Measurements from ENCODE around the gene ZNF565. TPM values are rescaled to one million over a fixed set of nuclear protein-coding genes. Genes with fewer than 3 reads are reported as not detected.
A peak's percentile ranks its signal among the peaks of the same experiment; 100 is the strongest.
"Not testable (repeated sequence)": the region's sequence is repeated elsewhere in the genome, so short reads cannot be mapped to it uniquely, and the experiment has no call there.

Gene ZNF565
- total RNA-seq, 1 donor from 2014 or later: 4.4 TPM

DNA sequence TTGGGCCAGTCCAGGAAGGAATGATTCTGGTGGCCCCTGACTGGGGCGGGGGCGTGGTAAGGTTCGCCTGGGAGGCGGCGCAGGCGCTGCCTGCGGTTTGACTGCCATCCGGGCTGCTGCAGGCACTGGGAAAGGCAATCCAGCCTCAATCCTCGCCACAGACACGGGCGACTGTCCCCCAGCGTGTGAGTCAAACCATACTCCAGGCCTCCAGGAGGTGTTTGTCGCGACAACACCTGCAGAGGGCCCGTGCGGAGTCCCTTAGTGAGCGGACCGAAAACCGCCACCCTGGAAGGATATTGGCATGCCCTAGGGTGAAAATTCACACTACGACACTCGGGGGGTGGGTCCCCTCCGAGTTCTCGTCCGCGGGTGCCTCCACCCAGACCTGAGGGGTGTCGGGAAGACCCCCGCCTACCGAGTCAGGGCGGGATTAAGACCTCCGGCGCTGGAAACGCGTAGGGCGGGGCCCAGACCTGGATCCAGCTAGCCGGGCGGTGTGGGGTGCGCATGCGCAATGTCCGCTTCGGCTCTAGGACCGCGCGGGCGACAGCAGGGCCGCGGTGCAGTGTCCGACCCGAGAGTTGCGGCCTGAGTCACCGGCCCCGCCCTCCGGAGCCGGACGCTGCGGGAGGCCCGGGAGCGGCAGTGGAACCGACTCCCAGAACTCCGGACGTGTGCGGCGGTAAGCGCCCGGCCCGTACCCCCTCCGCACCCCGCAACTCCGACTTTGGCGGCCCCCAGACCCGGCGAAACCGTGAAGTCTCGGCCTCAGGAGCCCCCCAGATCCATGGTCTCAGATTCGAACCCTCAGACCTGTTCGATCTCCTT is 74.8 kb downstream of the ZNF565 start, which contains the start of gene CAPNS1:
CAPNS1 (plus strand) TSS at position 594 of the 831 bp plus-strand sequence. CDS start 946 bp downstream, outside the sequence.
- Histone ChIP-seq H3K27me3 (ENCODE audit: low read depth) (no peaks in the 10 kb centered on the region), H3K4me3 (peak within 1 kb of the TSS; percentile 86), H3K9me3 (replicated peaks) (no peaks in the 10 kb centered on the region), H3K36me3 (peaks cover 30% of the 10 kb centered on the region), H3K27ac (replicated peaks) (peak within 1 kb of the TSS; percentile 98), H3K4me1 (peaks cover 43% of the 10 kb centered on the region)
- TF ChIP-seq, protein P1, sequence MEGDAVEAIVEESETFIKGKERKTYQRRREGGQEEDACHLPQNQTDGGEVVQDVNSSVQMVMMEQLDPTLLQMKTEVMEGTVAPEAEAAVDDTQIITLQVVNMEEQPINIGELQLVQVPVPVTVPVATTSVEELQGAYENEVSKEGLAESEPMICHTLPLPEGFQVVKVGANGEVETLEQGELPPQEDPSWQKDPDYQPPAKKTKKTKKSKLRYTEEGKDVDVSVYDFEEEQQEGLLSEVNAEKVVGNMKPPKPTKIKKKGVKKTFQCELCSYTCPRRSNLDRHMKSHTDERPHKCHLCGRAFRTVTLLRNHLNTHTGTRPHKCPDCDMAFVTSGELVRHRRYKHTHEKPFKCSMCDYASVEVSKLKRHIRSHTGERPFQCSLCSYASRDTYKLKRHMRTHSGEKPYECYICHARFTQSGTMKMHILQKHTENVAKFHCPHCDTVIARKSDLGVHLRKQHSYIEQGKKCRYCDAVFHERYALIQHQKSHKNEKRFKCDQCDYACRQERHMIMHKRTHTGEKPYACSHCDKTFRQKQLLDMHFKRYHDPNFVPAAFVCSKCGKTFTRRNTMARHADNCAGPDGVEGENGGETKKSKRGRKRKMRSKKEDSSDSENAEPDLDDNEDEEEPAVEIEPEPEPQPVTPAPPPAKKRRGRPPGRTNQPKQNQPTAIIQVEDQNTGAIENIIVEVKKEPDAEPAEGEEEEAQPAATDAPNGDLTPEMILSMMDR (IDR thresholded peaks at IDR 0.05; ENCODE audit: borderline replicate concordance): peak; percentile 39
- DNase-seq: peak; percentile 99
- intact Hi-C loops (cut with micrococcal nuclease): no loop called here

DNA sequence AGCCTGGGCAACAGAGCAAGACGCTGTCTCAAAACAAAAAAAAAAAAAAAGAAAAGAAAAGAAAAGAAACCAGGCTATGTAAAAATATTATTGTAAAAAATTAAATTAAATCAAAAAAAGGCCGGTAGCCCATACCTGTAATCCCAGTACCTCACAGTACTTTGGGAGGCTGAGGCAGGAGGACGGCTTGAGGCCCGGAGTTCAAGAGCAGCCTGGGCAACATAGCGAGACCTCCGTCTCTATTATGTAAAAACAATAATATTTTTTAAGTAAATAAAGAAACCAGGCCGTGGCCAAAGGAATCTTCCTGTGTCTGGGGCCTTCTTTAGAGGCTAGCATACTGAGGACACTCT is 75.4 kb downstream of the ZNF565 start:
- Histone ChIP-seq H3K27ac (replicated peaks) (peak overlapping the region; percentile 98), H3K9me3 (replicated peaks) (no peaks in the 10 kb centered on the region), H3K4me1 (peaks cover 43% of the 10 kb centered on the region), H3K27me3 (ENCODE audit: low read depth) (no peaks in the 10 kb centered on the region), H3K36me3 (peaks cover 24% of the 10 kb centered on the region), H3K4me3 (peak overlapping the region; percentile 86)
- TF ChIP-seq, protein P1 (IDR thresholded peaks at IDR 0.05; ENCODE audit: borderline replicate concordance): no peak
- DNase-seq: no peak
- intact Hi-C loops (cut with micrococcal nuclease): no loop called here

DNA sequence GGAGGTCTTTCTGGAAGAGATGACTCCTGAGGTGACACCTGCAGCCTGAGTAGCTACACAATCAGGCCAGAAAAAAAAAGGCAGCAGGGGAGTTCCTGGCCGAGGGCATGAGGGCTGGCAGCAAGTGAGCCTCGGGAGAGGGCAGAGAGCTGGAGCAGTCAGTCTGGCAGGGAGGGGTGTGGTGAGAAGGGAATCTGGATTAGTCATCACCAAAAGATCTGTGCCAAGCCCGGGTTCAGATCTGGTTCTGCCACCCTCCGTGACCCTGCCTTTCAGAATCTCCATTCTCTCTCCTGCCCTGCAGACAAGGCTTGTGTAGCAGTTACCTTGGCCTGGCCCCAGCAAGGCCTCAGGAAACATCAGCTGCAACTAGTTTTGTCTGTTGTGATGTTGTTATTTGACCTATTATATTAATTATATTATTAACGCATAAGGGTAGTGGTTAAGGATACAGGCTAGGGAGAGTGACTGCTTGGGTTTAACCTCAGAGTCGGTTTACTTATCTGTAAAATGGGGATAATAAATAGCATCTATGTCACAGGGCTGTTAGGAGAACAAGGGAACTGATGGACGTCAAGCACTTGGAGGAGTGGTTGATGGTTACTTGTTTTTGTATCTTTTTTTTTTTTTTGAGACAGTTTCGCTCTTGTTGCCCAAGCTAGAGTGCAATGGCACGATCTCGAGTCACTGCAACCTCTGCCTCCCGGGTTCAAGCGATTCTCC is 77.3 kb downstream of the ZNF565 start:
- no peaks in the 10 kb centered on the region for H3K9me3 ChIP-seq (replicated peaks)
- H3K27ac ChIP-seq (replicated peaks): peak overlapping the region; percentile 67
- H3K4me3 ChIP-seq: no peak overlapping the region
- intact Hi-C loops (cut with micrococcal nuclease): no loop called here
- TF ChIP-seq, protein P1 (IDR thresholded peaks at IDR 0.05; ENCODE audit: borderline replicate concordance): no peak
- H3K4me1 ChIP-seq: peaks cover 43% of the 10 kb centered on the region
- peaks cover 6% of the 10 kb centered on the region for H3K36me3 ChIP-seq
- peak; percentile 40 for DNase-seq
- H3K27me3 ChIP-seq (ENCODE audit: low read depth): no peaks in the 10 kb centered on the region

DNA sequence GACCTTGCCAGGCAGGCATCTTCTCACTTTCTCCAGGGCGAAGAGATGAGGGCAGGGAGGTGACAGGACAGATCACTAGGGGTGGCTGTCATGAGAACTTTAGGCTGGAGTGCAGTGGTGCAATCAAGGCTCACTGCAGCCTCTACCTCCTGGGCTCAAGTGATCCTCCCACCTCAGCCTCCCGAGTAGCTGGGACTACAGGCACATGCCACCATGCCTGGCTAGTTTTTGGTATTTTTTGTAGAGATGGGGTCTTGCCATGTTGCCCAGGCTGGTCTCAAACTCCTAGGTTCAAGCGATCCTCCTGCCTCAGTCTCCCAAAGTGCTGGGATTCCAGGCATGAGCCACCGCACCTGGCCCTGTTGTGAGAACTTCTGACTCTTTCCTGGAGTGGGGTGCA is 79.6 kb downstream of the ZNF565 start:
- peaks cover 30% of the 10 kb centered on the region for H3K4me1 ChIP-seq
- H3K4me3 ChIP-seq; intact Hi-C loops (cut with micrococcal nuclease); H3K9me3 ChIP-seq (replicated peaks); H3K36me3 ChIP-seq; DNase-seq; H3K27me3 ChIP-seq (ENCODE audit: low read depth); H3K27ac ChIP-seq (replicated peaks): not testable (repeated sequence)

Other genes starting within 250 kb of the ZNF565 start
- gene SDHAF1, start 219.5 kb downstream of the ZNF565 start, total RNA-seq: 10.3 TPM
- gene SYNE4, start 205.9 kb downstream of the ZNF565 start, total RNA-seq: 0.58 TPM
- 11.8 TPM for gene ALKBH6, start 200.5 kb downstream of the ZNF565 start, total RNA-seq
- 5.4 TPM for gene CLIP3, start 181.8 kb downstream of the ZNF565 start, total RNA-seq
- gene THAP8, start 160.4 kb downstream of the ZNF565 start, total RNA-seq: 4.2 TPM
- gene WDR62, start 159.8 kb downstream of the ZNF565 start, total RNA-seq: 17.7 TPM
- gene OVOL3, start 103.5 kb downstream of the ZNF565 start, total RNA-seq: not detected
- gene POLR2I, start 99.8 kb downstream of the ZNF565 start, total RNA-seq: 130 TPM
- 94.9 TPM for gene TBCB, start 99.2 kb downstream of the ZNF565 start, total RNA-seq
- gene CAPNS1, start 74.6 kb downstream of the ZNF565 start, total RNA-seq: 767 TPM
- 2,839 TPM for gene COX7A1, start 62.2 kb downstream of the ZNF565 start, total RNA-seq
- 30.4 TPM for gene ZNF146, start 441 bp upstream of the ZNF565 start, total RNA-seq
- 2.8 TPM for gene ZFP14, start 164.5 kb upstream of the ZNF565 start, total RNA-seq
- 5.0 TPM for gene ZFP82, start 204.0 kb upstream of the ZNF565 start, total RNA-seq